IPS-18c (cell line): ENCODE results near the gene NUDT22.

Experiments
- H3K4me3 ChIP-seq: 2 replicates; pipeline ENCODE4 v1.7.0; 2013; ENCODE audit warnings: low read depth, mild to moderate bottlenecking, low read length, moderate library complexity; ENCODE audit not compliant: insufficient read depth
- H3K9me3 ChIP-seq: one replicate; pipeline ENCODE4 v1.6.1; 2013; ENCODE audit warnings: mild to moderate bottlenecking, low read length, moderate library complexity; ENCODE audit not compliant: control insufficient read depth, insufficient read depth

Gene NUDT22

DNA sequence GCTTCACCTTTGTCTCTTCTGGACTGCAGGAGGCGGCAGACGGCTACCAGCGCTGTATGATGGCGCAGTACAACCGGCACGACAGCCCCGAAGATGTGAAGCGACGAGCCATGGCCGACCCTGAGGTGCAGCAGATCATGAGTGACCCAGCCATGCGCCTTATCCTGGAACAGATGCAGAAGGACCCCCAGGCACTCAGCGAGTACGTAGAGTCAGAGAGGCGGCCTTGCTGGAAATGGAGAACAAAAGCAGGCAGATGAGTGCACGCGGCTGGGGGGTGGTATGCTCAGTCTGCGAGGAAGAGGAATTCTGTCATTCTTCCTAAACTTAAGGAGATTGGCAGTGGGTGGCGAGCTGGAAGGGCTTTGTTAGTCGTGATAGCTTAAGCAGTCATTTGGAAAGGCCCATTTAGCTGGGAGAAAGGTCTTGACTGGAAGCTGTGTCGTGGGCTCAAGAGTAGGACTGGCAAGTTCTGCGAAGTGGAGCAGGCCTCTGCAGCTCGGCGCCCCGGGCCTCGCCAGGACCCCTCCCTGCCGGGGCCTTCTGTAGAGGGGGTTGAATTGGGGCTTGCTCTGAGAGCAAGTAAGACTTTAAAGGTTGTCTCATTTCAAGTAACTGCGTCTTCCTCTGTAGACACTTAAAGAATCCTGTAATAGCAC is 22.5 kb upstream of the NUDT22 start:
- Histone ChIP-seq H3K9me3 (no peaks in the 10 kb centered on the region), H3K4me3 (no peak overlapping the region)

- Histone ChIP-seq H3K4me3 (no peak overlapping the region), H3K9me3 (no peaks in the 10 kb centered on the region)
Observed at GRCh38 chr11:64204080-64204440, 22.0 kb upstream of the NUDT22 start.

GRCh38 chr11:64204464-64204989 is 21.5 kb upstream of the NUDT22 start:
- Histone ChIP-seq H3K9me3 (peaks cover 2% of the 10 kb centered on the region), H3K4me3 (no peak overlapping the region)

DNA sequence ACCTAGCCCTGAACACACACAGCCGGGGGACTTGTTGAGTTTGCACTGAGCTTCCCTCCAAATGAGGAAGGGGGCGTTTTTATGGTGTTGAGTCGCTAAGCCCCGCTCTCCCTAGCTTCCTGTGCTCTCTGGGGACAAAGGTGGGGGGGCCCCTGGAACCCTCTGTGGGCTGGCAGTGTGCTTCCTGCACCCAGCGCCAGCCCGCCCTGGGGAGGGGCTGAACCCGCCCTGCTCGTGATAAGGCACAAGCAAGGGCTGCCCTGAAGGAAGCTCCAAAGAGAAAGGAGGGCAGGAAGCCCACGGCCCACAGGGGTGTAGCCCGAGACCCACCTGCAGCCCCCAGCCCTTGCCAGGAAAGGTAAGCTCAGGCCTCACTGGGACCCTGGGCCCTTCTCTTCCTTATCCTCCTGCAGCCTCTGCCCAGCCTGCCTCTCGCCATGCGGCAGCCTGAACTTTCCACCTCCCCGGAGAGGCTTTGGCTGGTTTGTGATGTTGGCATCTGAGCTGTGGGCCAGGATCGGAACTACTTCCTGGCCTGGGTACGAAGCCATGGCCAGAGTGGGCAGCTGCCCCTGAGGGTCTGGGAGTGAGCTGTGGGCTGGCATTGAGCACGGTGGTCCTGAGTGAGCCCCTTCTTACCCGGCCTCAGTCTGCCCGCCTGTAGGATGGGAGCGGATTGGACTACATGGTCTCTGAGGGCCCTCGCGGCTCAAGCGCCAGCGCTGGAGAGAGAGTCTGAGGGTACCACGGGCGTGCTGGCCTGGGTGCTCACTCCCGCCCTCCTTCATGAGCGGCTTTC is 19.4 kb upstream of the NUDT22 start, which contains the start of gene FERMT3:
TSS of gene FERMT3 (plus strand) at position 265 of the 799 bp plus-strand sequence. CDS start 644 bp downstream, outside the sequence.
- H3K9me3 ChIP-seq: peaks cover 2% of the 10 kb centered on the region
- H3K4me3 ChIP-seq: no peak within 1 kb of the TSS

- H3K4me3 ChIP-seq: no peak overlapping the region
- H3K9me3 ChIP-seq: peaks cover 2% of the 10 kb centered on the region
Observed at GRCh38 chr11:64207256-64208085, 18.6 kb upstream of the NUDT22 start.

DNA sequence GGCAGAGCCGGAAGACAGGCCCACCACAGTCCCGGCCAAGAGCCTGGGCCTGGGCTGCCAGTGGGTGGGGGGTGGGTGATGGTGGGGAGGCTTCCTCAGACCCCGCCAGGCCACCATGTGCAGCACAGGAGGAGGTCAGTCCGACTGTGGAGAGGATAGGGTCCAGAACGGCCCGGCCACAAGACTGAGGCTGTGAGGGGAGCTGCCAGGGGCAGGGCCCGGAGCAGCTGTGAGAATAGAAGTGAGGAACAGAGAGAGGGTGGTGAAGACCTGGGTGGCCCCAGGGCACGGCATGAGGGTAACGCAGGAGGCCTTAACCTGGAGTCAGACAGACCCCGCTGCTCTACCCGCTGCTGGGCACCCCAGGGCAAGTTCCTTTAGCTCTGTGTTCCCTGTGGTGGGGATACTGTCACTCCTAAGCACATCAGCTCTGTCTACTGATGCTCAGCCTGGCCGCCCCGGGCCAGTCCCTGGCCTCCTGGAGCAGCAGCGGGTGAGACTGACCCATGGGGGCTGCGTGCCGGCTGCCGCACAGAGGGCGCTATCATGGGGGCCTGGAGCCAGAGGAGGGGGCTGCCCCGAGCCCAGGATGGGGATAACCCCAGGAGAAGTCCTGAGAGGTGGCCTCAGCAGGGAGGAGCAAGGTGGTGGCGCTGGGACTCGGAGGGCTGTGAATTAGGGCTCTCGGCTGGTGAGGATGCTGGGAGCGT is 17.8 kb upstream of the NUDT22 start:
- no peak overlapping the region for H3K4me3 ChIP-seq
- peaks cover 2% of the 10 kb centered on the region for H3K9me3 ChIP-seq

GRCh38 chr11:64208796-64209562 is 17.1 kb upstream of the NUDT22 start:
- Histone ChIP-seq H3K4me3 (no peak overlapping the region), H3K9me3 (peaks cover 2% of the 10 kb centered on the region)

GRCh38 chr11:64209563-64209843 is 16.6 kb upstream of the NUDT22 start:
- Histone ChIP-seq H3K4me3 (no peak overlapping the region), H3K9me3 (peaks cover 2% of the 10 kb centered on the region)

DNA sequence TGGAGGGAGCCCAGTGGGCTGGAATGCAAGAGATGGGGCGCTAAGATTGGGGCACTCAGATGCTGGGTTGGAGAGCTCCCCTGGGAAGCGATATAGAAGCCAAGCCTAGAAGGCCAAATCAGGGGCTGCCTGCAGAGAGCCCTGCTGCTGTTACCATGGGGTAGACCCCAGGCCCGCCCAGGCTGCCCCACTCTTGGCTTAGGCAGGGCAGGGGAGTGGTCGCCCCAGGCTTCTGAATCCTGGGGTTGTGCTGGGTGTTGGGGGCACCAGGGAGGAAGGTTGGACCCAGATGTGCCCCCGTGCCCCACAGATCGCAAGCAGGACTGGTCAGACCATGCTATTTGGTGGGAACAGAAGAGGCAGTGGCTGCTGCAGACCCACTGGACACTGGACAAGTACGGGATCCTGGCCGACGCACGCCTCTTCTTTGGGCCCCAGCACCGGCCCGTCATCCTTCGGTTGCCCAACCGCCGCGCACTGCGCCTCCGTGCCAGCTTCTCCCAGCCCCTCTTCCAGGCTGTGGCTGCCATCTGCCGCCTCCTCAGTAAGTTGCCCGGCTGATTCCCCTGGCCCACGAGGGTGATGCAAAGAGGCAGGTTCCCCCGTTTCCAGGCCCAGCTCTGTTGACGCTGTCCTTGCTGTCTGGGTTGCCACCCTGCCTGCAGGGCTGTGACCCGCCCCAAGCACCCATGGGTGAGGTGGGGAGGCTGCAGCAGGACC is 15.6 kb upstream of the NUDT22 start:
- Histone ChIP-seq H3K4me3 (no peak overlapping the region), H3K9me3 (peaks cover 2% of the 10 kb centered on the region)

DNA sequence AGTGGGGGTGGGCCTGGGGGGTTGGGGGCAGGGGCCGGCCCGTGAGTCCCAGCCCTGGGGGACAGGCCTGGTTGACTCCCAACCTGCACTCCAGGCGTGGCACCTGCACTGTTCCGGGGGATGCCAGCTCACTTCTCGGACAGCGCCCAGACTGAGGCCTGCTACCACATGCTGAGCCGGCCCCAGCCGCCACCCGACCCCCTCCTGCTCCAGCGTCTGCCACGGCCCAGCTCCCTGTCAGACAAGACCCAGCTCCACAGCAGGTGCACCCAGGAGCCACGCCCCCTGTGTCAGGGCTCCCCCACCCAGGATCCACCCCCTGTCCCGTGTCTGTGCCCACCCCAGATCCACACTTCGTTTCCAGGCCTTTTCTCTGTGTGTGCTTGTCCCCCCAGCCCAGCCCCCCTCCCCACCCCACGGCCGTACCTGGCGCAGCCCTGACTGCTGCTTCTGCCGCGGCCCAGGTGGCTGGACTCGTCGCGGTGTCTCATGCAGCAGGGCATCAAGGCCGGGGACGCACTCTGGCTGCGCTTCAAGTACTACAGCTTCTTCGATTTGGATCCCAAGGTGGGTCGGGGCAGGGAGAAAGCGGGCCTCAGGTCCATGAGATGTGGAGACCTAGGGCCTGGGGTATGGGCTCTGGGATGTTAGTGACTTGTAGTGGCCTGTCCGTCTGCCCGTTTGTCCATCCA is 14.7 kb upstream of the NUDT22 start:
- peaks cover 4% of the 10 kb centered on the region for H3K9me3 ChIP-seq
- H3K4me3 ChIP-seq: no peak overlapping the region

DNA sequence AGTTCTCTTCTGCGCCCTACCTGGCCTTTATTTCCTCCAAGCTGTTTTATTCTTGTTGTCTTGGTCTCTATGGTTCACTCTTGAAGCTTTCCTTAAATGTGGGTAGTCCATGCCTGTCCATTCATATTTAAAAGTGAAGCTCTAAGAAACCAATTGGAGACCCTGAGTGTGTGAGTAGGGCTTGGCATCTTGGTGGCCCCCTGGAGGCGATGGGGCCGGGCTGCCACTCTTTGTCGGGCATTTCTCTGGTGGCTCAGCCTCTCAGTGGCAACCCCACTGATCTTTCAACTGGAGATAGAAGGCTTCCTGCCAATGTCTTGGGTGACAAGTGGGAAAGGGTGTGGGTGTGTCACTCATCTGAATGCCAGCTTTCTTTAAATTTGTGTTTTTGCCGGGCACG is 9.2 kb upstream of the NUDT22 start:
- Histone ChIP-seq H3K9me3 (peaks cover 2% of the 10 kb centered on the region), H3K4me3 (no peak overlapping the region)

GRCh38 chr11:64218628-64219353 is 7.3 kb upstream of the NUDT22 start:
- H3K4me3 ChIP-seq: no peak overlapping the region
- H3K9me3 ChIP-seq: peaks cover 5% of the 10 kb centered on the region

- H3K4me3 ChIP-seq: no peak overlapping the region
- peaks cover 5% of the 10 kb centered on the region for H3K9me3 ChIP-seq
Observed at GRCh38 chr11:64219354-64219684, 6.8 kb upstream of the NUDT22 start.

GRCh38 chr11:64219755-64220154 is 6.3 kb upstream of the NUDT22 start:
- peaks cover 5% of the 10 kb centered on the region for H3K9me3 ChIP-seq
- H3K4me3 ChIP-seq: no peak overlapping the region

DNA sequence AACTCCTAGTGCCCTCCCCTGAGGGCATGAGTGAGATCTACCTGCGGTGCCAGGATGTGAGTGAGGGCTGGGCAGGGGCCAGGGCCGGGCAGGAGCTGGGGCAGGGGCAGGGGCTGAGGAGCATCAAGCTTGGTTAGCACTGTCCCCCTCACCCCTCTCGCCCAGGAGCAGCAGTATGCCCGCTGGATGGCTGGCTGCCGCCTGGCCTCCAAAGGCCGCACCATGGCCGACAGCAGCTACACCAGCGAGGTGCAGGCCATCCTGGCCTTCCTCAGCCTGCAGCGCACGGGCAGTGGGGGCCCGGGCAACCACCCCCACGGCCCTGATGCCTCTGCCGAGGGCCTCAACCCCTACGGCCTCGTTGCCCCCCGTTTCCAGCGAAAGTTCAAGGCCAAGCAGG is 5.8 kb upstream of the NUDT22 start:
- Histone ChIP-seq H3K4me3 (no peak overlapping the region), H3K9me3 (peaks cover 5% of the 10 kb centered on the region)
